OCI-LY7 (cell line): ENCODE measurements around the gene MC2R. TPM values are rescaled to one million over a fixed set of nuclear protein-coding genes. Genes with fewer than 3 reads are reported as not detected.

Source experiments
- BruUV-seq: library from RNA; stranded (reverse); fragments of 400-500 nt; replicated peaks from 2 replicates; lab custom pipeline; 2021; lab: Mats Ljungman, UMichigan
- CTCF ChIA-PET: fragments of 300-600 bp; sonication (Branson Sonifier 250); formaldehyde crosslinking; loops from one replicate; lab custom pipeline; 2022; ENCODE audit warnings: antibody characterized with exemption; ENCODE audit not compliant: unreplicated experiment; lab: Charles Lee
- POLR2A ChIA-PET: fragments of 300-600 bp; sonication (Branson Sonifier 250); formaldehyde crosslinking; loops from one replicate; lab custom pipeline; 2022; ENCODE audit warnings: antibody characterized with exemption; lab: Charles Lee
- DNase-seq: peaks from one replicate; pipeline ENCODE4 v3.0.0-alpha.2; 2015; ENCODE audit warnings: low spot score
- H2AFZ ChIP-seq: fragments of 200-600 bp; sonication (generic), shearing (Covaris generic); 2 replicates; pipeline ENCODE4 v1.6.1; 2014; ENCODE audit warnings: mild to moderate bottlenecking, antibody characterized with exemption, low read length, moderate library complexity
- H3K27ac ChIP-seq: fragments of 200-600 bp; sonication (generic); 2 replicates; pipeline ENCODE4 v1.5.1; 2014; ENCODE audit warnings: mixed run types, low read depth, mild to moderate bottlenecking, moderate library complexity, low read length, inconsistent platforms; ENCODE audit not compliant: poor library complexity, severe bottlenecking
- H3K36me3 ChIP-seq: fragments of 200-600 bp; sonication (generic); 2 replicates; pipeline ENCODE4 v1.6.1; 2014; ENCODE audit warnings: mild to moderate bottlenecking, antibody characterized with exemption, low read length, moderate library complexity, mixed read lengths; ENCODE audit not compliant: insufficient read depth
- H3K4me1 ChIP-seq: fragments of 200-600 bp; sonication (generic); 2 replicates; pipeline ENCODE4 v1.5.1; 2014; ENCODE audit warnings: mild to moderate bottlenecking, low read length; ENCODE audit not compliant: insufficient read depth, poor library complexity, severe bottlenecking
- H3K4me2 ChIP-seq: fragments of 200-600 bp; sonication (generic); 2 replicates; pipeline ENCODE4 v1.6.1; 2014; ENCODE audit warnings: mild to moderate bottlenecking, low read length
- H3K4me3 ChIP-seq: fragments of 200-600 bp; sonication (generic); 2 replicates; pipeline ENCODE4 v1.5.1; 2014; ENCODE audit warnings: mild to moderate bottlenecking, low read depth, low read length; ENCODE audit not compliant: poor library complexity, severe bottlenecking
- H3K79me2 ChIP-seq: fragments of 200-600 bp; sonication (generic); 2 replicates; pipeline ENCODE4 v1.6.1; 2016; ENCODE audit warnings: low read depth, mild to moderate bottlenecking, low read length, moderate library complexity, mixed read lengths; ENCODE audit not compliant: insufficient read depth
- H3K9me2 ChIP-seq: fragments of 200-600 bp; sonication (generic); 2 replicates; pipeline ENCODE4 v1.6.1; 2016; ENCODE audit warnings: mild to moderate bottlenecking, low read length, mixed read lengths; ENCODE audit not compliant: insufficient read depth
- H3K9me3 ChIP-seq: fragments of 200-600 bp; sonication (generic); 2 replicates; pipeline ENCODE4 v1.6.1; 2014; ENCODE audit warnings: mild to moderate bottlenecking, mixed run types, low read length, mixed read lengths
- H4K20me1 ChIP-seq: fragments of 200-600 bp; sonication (generic); 2 replicates; pipeline ENCODE4 v1.6.1; 2014; ENCODE audit warnings: mild to moderate bottlenecking, antibody characterized with exemption, low read length, moderate library complexity, mixed read lengths; ENCODE audit not compliant: insufficient read depth
- EZH2phosphoT487 ChIP-seq: fragments of 200-600 bp; sonication (generic); IDR thresholded peaks from 2 replicates; pipeline ENCODE4 v1.6.1; 2018; ENCODE audit warnings: low read depth, borderline replicate concordance, mild to moderate bottlenecking, mixed run types, antibody characterized with exemption, low read length, moderate library complexity, mixed read lengths
- intact Hi-C: fragments of 100-400 bp; cut with micrococcal nuclease; formaldehyde crosslinking; loops from one replicate; pipeline ENCODE4 v1.10.0; 2022; ENCODE audit not compliant: unreplicated experiment
- total RNA-seq, 2 experiments: library from RNA; depleted of rRNA in 1 of 2; stranded (reverse); fragments of >200 nt in 1 of 2; shearing (Covaris generic) in 1 of 2; gene quantifications; 2 replicates each; pipeline ENCODE4 v1.2.3, GENCODE V29; 2014 to 2022
- TF ChIP-seq, protein P1 (sequence below): fragments of 200-600 bp; sonication (generic); conservative IDR thresholded peaks from 2 replicates; pipeline ENCODE4 v1.5.1; 2014; ENCODE audit warnings: mild to moderate bottlenecking, antibody characterized with exemption, low read length, moderate library complexity, mixed read lengths

The MC2R gene
- total RNA-seq, 2 experiments from 2014 or later: not detected

DNA sequence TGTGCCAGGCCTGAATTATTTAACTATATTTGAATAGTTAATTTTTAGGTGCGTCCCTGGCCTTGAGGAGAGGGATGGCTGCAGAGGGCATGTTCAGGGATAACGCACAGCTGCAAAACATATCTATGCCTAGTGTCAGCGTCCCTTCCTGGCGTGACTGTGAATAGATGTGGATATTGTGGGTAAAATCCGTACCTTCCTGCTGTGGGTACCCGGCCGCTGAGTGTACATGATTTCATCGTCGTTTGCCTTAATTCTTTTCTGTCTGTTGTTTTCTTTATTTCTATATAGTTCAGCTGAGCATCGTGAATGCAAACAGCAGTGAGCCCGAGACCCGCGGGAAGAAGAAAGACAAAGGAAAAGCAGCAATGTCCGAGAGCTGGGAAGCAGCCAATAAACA is 25.0 kb upstream of the MC2R start:
- Histone ChIP-seq H3K4me3 (no peak overlapping the region), H3K4me2 (no peak overlapping the region), H3K79me2 (no peaks in the 10 kb centered on the region), H3K9me2 (no peaks in the 10 kb centered on the region), H3K9me3 (no peaks in the 10 kb centered on the region), H3K36me3 (no peaks in the 10 kb centered on the region), H2AFZ (no peak overlapping the region), H3K4me1 (no peaks in the 10 kb centered on the region), H3K27ac (no peak overlapping the region), H4K20me1 (no peaks in the 10 kb centered on the region)
- BruUV-seq: no TSS peak
- POLR2A ChIA-PET: no interaction called here
- intact Hi-C loops: no loop called here
- CTCF ChIA-PET: interaction anchor here (0.6 kb wide), 1 partner anchor 113 kb away, joined by 5 read pairs; no protein-coding TSS in a partner anchor
- DNase-seq: no peak
- TF ChIP-seq, protein P1, sequence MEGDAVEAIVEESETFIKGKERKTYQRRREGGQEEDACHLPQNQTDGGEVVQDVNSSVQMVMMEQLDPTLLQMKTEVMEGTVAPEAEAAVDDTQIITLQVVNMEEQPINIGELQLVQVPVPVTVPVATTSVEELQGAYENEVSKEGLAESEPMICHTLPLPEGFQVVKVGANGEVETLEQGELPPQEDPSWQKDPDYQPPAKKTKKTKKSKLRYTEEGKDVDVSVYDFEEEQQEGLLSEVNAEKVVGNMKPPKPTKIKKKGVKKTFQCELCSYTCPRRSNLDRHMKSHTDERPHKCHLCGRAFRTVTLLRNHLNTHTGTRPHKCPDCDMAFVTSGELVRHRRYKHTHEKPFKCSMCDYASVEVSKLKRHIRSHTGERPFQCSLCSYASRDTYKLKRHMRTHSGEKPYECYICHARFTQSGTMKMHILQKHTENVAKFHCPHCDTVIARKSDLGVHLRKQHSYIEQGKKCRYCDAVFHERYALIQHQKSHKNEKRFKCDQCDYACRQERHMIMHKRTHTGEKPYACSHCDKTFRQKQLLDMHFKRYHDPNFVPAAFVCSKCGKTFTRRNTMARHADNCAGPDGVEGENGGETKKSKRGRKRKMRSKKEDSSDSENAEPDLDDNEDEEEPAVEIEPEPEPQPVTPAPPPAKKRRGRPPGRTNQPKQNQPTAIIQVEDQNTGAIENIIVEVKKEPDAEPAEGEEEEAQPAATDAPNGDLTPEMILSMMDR: no peak
- no peak for TF ChIP-seq EZH2phosphoT487

DNA sequence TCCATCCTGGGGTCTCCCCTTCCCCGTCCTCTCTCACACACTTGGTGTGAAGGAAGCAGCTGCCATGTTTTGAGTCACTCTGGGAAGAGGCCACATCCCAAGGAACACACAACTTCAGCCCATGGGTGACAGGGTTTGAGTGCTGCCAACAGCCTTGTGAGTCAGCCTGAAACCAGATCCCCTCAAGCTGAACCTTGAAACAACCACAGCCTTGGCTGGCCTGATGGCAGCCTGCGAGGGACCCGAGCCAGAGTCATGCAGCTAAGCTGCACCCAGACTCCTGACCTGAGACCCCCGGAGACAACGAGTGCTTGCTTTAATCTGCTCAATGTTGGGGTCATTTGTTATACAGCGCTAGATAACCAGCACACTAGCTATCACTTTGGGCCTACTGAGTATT is 19.3 kb upstream of the MC2R start:
- H3K4me2 ChIP-seq: no peak overlapping the region
- TF ChIP-seq, protein P1: no peak
- TF ChIP-seq EZH2phosphoT487: no peak
- H4K20me1 ChIP-seq: no peaks in the 10 kb centered on the region
- DNase-seq: no peak
- H3K9me3 ChIP-seq: no peaks in the 10 kb centered on the region
- no peak overlapping the region for H2AFZ ChIP-seq
- H3K9me2 ChIP-seq: no peaks in the 10 kb centered on the region
- BruUV-seq: no TSS peak
- H3K27ac ChIP-seq: no peak overlapping the region
- POLR2A ChIA-PET: interaction anchor here (1.5 kb wide), 1 partner anchor 9 kb away, joined by 4 read pairs; no protein-coding TSS in a partner anchor
- no peak overlapping the region for H3K4me3 ChIP-seq
- intact Hi-C loops: no loop called here
- H3K79me2 ChIP-seq: no peaks in the 10 kb centered on the region
- H3K36me3 ChIP-seq: no peaks in the 10 kb centered on the region
- H3K4me1 ChIP-seq: no peaks in the 10 kb centered on the region
- CTCF ChIA-PET: no interaction called here

DNA sequence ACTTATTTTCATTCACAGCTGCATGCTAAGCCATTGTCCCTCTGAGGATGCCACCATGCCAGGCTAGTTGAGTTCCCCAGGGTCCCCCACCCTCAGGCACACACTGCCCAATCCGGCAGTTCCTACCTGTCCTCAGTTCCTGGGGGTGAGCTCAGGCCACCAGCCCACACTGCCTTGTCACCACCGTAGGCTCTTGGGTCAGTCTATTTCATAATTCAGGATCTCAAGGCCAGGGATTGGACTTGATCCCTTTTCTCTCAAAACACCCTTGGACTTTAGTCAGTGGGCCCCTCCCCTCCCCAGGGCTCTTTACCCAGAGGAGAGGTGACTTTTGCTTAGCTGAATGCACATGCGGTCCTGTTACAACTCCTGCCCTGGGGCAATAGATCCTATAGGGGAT is 18.7 kb upstream of the MC2R start:
- Histone ChIP-seq H3K4me2 (no peak overlapping the region), H4K20me1 (no peaks in the 10 kb centered on the region), H3K27ac (no peak overlapping the region), H3K36me3 (no peaks in the 10 kb centered on the region), H3K9me2 (no peaks in the 10 kb centered on the region), H3K9me3 (0 out of 2 replicates have a peak, but pooled peaks cover 4% of the 10 kb centered on the region), H2AFZ (no peak overlapping the region), H3K79me2 (no peaks in the 10 kb centered on the region), H3K4me3 (no peak overlapping the region), H3K4me1 (no peaks in the 10 kb centered on the region)
- DNase-seq: no peak
- CTCF ChIA-PET: no interaction called here
- intact Hi-C loops: no loop called here
- BruUV-seq: no TSS peak
- POLR2A ChIA-PET: interaction anchor here (1.5 kb wide), 1 partner anchor 9 kb away, joined by 4 read pairs; no protein-coding TSS in a partner anchor
- TF ChIP-seq EZH2phosphoT487: no peak
- TF ChIP-seq, protein P1: no peak
